Kidney epithelial cell (primary cell): ENCODE measurements around the gene PGLYRP3. TPM values are rescaled to one million over a fixed set of nuclear protein-coding genes. Genes with fewer than 3 reads are reported as not detected.

Source experiments
- DNase-seq: peaks from one replicate; pipeline ENCODE4 v3.0.0-alpha.2; 2010; ENCODE audit warnings: low read depth
- H3K27me3 ChIP-seq: 2 replicates; pipeline ENCODE4 v1.6.0; 2011; ENCODE audit warnings: low read length; ENCODE audit not compliant: control insufficient read depth, insufficient read depth
- H3K36me3 ChIP-seq: 2 replicates; pipeline ENCODE4 v1.5.1; 2011; ENCODE audit warnings: low read length; ENCODE audit not compliant: control insufficient read depth, insufficient read depth
- H3K4me3 ChIP-seq: 2 replicates; pipeline ENCODE4 v1.5.1; 2011; ENCODE audit warnings: low read depth, mild to moderate bottlenecking, control low read depth, low read length
- CTCF ChIP-seq: IDR thresholded peaks from 2 replicates; pipeline ENCODE4 v1.5.1; 2011; ENCODE audit warnings: mild to moderate bottlenecking, moderate library complexity, low read length, control low read depth, inconsistent platforms; ENCODE audit not compliant: insufficient read depth, poor library complexity, severe bottlenecking
- total RNA-seq: library from RNA; depleted of rRNA; stranded (reverse); fragments of >200 nt; gene quantifications from 2 replicates; pipeline ENCODE4 v1.2.3, GENCODE V29; 2015

The PGLYRP3 gene
- total RNA-seq, 1 donor from 2014 or later = not detected

DNA sequence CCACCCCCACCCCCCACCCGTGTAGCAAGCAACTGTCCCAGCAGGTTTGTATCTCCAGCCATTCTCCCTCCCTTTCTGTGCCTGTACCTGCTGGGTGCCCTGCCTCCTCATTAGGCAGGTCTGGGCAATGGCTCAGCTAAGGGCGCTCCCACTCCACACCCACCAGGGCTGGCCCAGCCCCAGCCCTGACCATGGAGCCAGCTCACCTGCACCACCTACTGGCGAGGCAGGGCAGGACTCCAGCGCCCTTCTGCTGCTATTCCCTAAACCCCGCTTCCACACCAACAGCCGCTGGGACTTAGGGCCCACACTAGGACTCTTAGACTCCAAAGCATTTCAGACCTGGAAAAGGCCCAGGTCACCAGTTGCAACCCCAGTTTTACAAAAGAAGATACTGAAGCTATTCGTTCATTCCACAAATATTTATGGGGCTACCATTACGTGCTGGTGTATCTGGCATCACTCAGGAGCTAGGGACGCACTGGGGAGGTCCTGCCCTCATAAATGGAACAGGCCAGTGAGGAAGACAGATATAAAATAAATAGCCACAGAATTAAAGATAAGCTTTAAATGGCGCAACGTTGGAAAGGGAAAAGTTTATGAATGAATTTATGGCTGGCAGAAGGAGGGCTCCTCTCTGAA lies 24.0 kb downstream of the PGLYRP3 start:
- DNase-seq = no peak
- TF ChIP-seq CTCF = peak; percentile 42
- no peaks in the 10 kb centered on the region for H3K36me3 ChIP-seq

DNA sequence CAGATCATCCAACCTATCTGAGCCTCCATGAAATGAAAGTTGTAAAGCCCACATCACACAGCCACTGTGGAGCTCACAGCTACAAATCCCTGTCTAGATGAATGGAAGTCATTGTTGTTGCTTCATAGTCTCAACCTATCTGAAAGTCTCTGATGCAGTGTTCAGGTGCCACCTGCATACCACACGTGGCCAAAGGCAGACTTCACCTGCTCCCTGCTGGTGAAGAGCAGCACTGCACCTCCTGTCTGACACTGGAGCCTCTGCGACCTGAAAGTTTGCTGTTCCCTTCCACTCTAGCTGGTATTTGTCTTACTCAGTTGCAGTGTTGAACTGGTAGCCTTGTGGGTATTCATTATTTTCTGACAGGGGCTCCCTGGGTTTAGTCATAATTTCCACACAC lies 34.9 kb downstream of the PGLYRP3 start:
- peak; percentile 53 for TF ChIP-seq CTCF
- H3K27me3 ChIP-seq = no peaks in the 10 kb centered on the region
- DNase-seq = no peak
- no peak overlapping the region for H3K4me3 ChIP-seq
- no peaks in the 10 kb centered on the region for H3K36me3 ChIP-seq

More for the DNA sequence above, 24.0 kb downstream of the PGLYRP3 start:
- Histone ChIP-seq H3K27me3 (no peaks in the 10 kb centered on the region), H3K4me3 (no peak overlapping the region)

GRCh38 chr1:153272186-153272585 lies 40.6 kb downstream of the PGLYRP3 start:
- Histone ChIP-seq H3K36me3 (no peaks in the 10 kb centered on the region), H3K4me3 (no peak overlapping the region), H3K27me3 (no peaks in the 10 kb centered on the region)
- TF ChIP-seq CTCF = no peak
- DNase-seq = no peak

DNA sequence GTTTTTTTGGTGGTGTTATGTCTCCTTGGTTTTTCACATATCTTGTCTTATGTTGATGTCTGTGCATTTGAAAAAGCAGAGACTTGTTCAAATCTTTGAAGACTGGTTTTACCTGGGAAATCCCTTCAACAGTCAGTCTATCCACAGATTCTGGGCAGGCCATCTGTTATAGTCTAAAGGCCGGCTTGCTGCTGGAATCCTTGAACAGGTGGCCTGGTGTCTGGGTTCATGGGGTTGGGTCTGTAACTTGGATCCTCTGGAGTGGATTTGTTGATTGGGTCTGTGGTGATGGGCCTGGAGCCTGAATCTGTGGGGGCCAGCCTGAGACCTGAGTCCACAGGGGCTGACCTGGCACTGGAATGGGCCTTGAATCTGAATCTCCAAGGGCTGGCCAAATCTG lies 41.0 kb downstream of the PGLYRP3 start:
- no peak for DNase-seq
- H3K4me3 ChIP-seq = no peak overlapping the region
- H3K27me3 ChIP-seq = no peaks in the 10 kb centered on the region
- no peak for TF ChIP-seq CTCF
- H3K36me3 ChIP-seq = no peaks in the 10 kb centered on the region

GRCh38 chr1:153265457-153265856 lies 47.3 kb downstream of the PGLYRP3 start:
- no peak for DNase-seq
- Histone ChIP-seq H3K27me3 (peaks cover 23% of the 10 kb centered on the region), H3K36me3 (no peaks in the 10 kb centered on the region), H3K4me3 (no peak overlapping the region)
- no peak for TF ChIP-seq CTCF

DNA sequence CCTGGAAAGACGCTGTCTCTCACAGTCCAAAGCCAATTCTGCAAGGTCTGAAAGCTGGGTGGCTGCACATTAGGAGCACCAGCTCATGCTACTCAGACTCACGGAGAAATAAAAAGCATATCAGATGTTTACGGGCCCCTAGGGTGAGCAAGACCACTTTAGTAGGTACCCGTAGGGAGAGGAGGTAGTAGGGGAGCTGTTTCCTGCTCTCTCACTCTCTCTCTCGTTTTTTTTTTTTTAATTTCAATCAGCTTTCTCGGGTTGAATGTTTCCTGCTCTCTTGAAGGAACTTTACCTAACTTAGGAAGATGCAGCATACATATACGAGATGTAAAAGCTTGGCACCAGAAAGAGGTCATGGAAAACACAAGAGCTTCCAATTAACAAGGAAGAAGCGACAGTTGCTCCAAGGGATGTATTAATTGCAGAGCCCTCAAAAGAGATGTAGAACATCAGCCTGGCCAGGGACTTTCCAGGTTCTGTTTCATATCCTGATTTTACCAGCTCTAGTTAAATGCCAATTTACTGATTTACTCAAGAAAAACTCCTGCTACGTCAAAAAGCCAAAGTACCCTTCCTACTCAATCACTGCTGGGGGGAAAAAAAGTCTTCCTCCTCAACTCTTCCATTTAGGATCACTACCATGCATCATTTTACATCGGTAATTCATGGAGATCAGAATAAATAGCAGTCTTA lies 50.1 kb downstream of the PGLYRP3 start:
- H3K27me3 ChIP-seq = peaks cover 35% of the 10 kb centered on the region
- H3K4me3 ChIP-seq = no peak overlapping the region
- H3K36me3 ChIP-seq = no peaks in the 10 kb centered on the region
- no peak for DNase-seq
- no peak for TF ChIP-seq CTCF
